G401.6 (cell line): Measurements from ENCODE around the gene SEMA3A.
"Not testable (repeated sequence)": the region's sequence is repeated elsewhere in the genome, so short reads cannot be mapped to it uniquely, and the experiment has no call there.

Experiments used
- FAIRE-seq: peaks from 2 replicates; lab custom pipeline; 2012; peaks lifted over from hg19 to GRCh38; lab: Jason Lieb, UNC

The SEMA3A gene

GRCh38 chr7:84152995-84153394, 41.6 kb downstream of the SEMA3A start:
- FAIRE-seq = no peak

GRCh38 chr7:84150370-84150769, 44.2 kb downstream of the SEMA3A start:
- not testable (repeated sequence) for FAIRE-seq

- no peak for FAIRE-seq
These were observed 45.0 kb downstream of the SEMA3A start for GRCh38 chr7:84149573-84149972.

- no peak for FAIRE-seq
These were observed 48.7 kb downstream of the SEMA3A start for GRCh38 chr7:84145892-84146291.

GRCh38 chr7:84144935-84145334, 49.7 kb downstream of the SEMA3A start:
- no peak for FAIRE-seq

- no peak for FAIRE-seq
These were observed 50.1 kb downstream of the SEMA3A start for GRCh38 chr7:84144480-84144879.

GRCh38 chr7:84142726-84143125, 51.9 kb downstream of the SEMA3A start:
- FAIRE-seq = no peak

- FAIRE-seq = no peak
These were observed 54.4 kb downstream of the SEMA3A start for GRCh38 chr7:84139986-84140729.

GRCh38 chr7:84138411-84138810, 56.2 kb downstream of the SEMA3A start:
- no peak for FAIRE-seq

- FAIRE-seq = peak; percentile 30
These were observed 56.8 kb downstream of the SEMA3A start for GRCh38 chr7:84137812-84138211.

- FAIRE-seq = no peak
These were observed 57.8 kb downstream of the SEMA3A start for GRCh38 chr7:84136809-84137208.

GRCh38 chr7:84136336-84136735, 58.3 kb downstream of the SEMA3A start:
- no peak for FAIRE-seq

- FAIRE-seq = no peak
These were observed 60.4 kb downstream of the SEMA3A start for GRCh38 chr7:84134169-84134568.

- peak; percentile 40 for FAIRE-seq
These were observed 68.9 kb downstream of the SEMA3A start for GRCh38 chr7:84125654-84126053.

GRCh38 chr7:84123965-84124547, 70.5 kb downstream of the SEMA3A start:
- FAIRE-seq = no peak

GRCh38 chr7:84122582-84123360, 71.8 kb downstream of the SEMA3A start:
- no peak for FAIRE-seq

- FAIRE-seq = no peak
These were observed 77.3 kb downstream of the SEMA3A start for GRCh38 chr7:84117304-84117703.

GRCh38 chr7:84113906-84114850, 80.4 kb downstream of the SEMA3A start:
- FAIRE-seq = no peak

GRCh38 chr7:84113286-84113685, 81.3 kb downstream of the SEMA3A start:
- no peak for FAIRE-seq

- FAIRE-seq = no peak
These were observed 81.8 kb downstream of the SEMA3A start for GRCh38 chr7:84112771-84113170.

- no peak for FAIRE-seq
These were observed 82.7 kb downstream of the SEMA3A start for GRCh38 chr7:84111842-84112241.

- no peak for FAIRE-seq
These were observed 84.2 kb downstream of the SEMA3A start for GRCh38 chr7:84110400-84110799.
